HepG2 (cell line): Measurements from ENCODE around the gene CAMTA1.

Source experiments
- CTCF ChIP-seq: sonication (generic); formaldehyde crosslinking; IDR thresholded peaks from 2 replicates; pipeline ENCODE4 v1.5.0; 2020; ENCODE audit warnings: mild to moderate bottlenecking, missing genetic modification reagents, moderate library complexity
- EP300 ChIP-seq, 3 experiments: sonication (generic) in 1 of 3; formaldehyde crosslinking in 1 of 3; IDR thresholded peaks; 2 replicates each; pipeline versions ENCODE4 v1.5.1 to v1.6.1; 2011 to 2020; ENCODE audit warnings: low read depth in 2 of 3, low read length in 2 of 3, borderline replicate concordance in 1 of 3, improper control_type of control experiment in 1 of 3, mild to moderate bottlenecking in 1 of 3, missing genetic modification reagents in 1 of 3, moderate library complexity in 1 of 3
- IKZF1 ChIP-seq: fragments of 450-650 bp; IDR thresholded peaks from 2 replicates; pipeline ENCODE4 v1.7.1; 2016
- MAX ChIP-seq: IDR thresholded peaks from 2 replicates; pipeline ENCODE4 v1.6.1; 2012; ENCODE audit warnings: inconsistent platforms
- NR2C2 ChIP-seq: sonication (generic); formaldehyde crosslinking; IDR thresholded peaks from 2 replicates; pipeline ENCODE4 v1.4.0; 2020; ENCODE audit warnings: missing genetic modification reagents, mild to moderate bottlenecking, moderate library complexity, borderline replicate concordance
- POLR2A ChIP-seq, 2 experiments: IDR thresholded peaks; 2 replicates each; pipeline ENCODE4 v1.6.1; 2011; ENCODE audit warnings: low read depth in 2 of 2, low read length in 2 of 2, mild to moderate bottlenecking in 1 of 2, moderate library complexity in 1 of 2; ENCODE audit not compliant: insufficient read depth in 1 of 2
- POLR2AphosphoS5 ChIP-seq: IDR thresholded peaks from 2 replicates; pipeline ENCODE4 v1.6.1; 2012; ENCODE audit warnings: low read depth, low read length
- SRF ChIP-seq: IDR thresholded peaks from 2 replicates; pipeline ENCODE4 v1.6.1; 2011; ENCODE audit warnings: mild to moderate bottlenecking, low read depth, low read length, moderate library complexity
- TBP ChIP-seq: sonication (generic); formaldehyde crosslinking; IDR thresholded peaks from 2 replicates; pipeline ENCODE4 v1.5.0; 2020; ENCODE audit warnings: missing genetic modification reagents
- TCF12 ChIP-seq, 2 experiments: fragments of 450-650 bp in 1 of 2; sonication (generic) in 1 of 2; formaldehyde crosslinking in 1 of 2; IDR thresholded peaks; 2 replicates each; pipeline versions ENCODE4 v1.6.1 to v1.8.0; 2017 to 2022; ENCODE audit warnings: antibody characterized with exemption in 1 of 2, mild to moderate bottlenecking in 1 of 2, missing genetic modification reagents in 1 of 2, moderate library complexity in 1 of 2
- TF ChIP-seq, protein P1 (sequence below): sonication (generic); formaldehyde crosslinking; IDR thresholded peaks from 2 replicates; pipeline ENCODE4 v1.9.0; 2021; ENCODE audit warnings: missing genetic modification reagents, borderline replicate concordance
- TF ChIP-seq, protein P2 (sequence below), 2 experiments: sonication (generic) in 1 of 2; formaldehyde crosslinking in 1 of 2; IDR thresholded peaks; 2 replicates each; pipeline versions ENCODE4 v1.5.1 to v1.6.1; 2011 to 2020; ENCODE audit warnings: borderline replicate concordance in 1 of 2, low read depth in 1 of 2, low read length in 1 of 2, mild to moderate bottlenecking in 1 of 2, missing genetic modification reagents in 1 of 2, moderate library complexity in 1 of 2

- TF ChIP-seq, protein P1, sequence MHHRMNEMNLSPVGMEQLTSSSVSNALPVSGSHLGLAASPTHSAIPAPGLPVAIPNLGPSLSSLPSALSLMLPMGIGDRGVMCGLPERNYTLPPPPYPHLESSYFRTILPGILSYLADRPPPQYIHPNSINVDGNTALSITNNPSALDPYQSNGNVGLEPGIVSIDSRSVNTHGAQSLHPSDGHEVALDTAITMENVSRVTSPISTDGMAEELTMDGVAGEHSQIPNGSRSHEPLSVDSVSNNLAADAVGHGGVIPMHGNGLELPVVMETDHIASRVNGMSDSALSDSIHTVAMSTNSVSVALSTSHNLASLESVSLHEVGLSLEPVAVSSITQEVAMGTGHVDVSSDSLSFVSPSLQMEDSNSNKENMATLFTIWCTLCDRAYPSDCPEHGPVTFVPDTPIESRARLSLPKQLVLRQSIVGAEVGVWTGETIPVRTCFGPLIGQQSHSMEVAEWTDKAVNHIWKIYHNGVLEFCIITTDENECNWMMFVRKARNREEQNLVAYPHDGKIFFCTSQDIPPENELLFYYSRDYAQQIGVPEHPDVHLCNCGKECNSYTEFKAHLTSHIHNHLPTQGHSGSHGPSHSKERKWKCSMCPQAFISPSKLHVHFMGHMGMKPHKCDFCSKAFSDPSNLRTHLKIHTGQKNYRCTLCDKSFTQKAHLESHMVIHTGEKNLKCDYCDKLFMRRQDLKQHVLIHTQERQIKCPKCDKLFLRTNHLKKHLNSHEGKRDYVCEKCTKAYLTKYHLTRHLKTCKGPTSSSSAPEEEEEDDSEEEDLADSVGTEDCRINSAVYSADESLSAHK (CRISPR knock-in tag): no peak
- TF ChIP-seq POLR2AphosphoS5: no peak
- TF ChIP-seq SRF: no peak
- no peak for TF ChIP-seq IKZF1
- TF ChIP-seq TCF12 (IDR thresholded peaks at IDR 0.05): no peak
- no peak for TF ChIP-seq TCF12 (CRISPR knock-in tag; IDR thresholded peaks at IDR 0.05)
- no peak for TF ChIP-seq EP300 (IDR thresholded peaks at IDR 0.05; ENCODE audit: low read depth in 2 of 2, low read length in 2 of 2)
- no peak for TF ChIP-seq EP300 (CRISPR knock-in tag; IDR thresholded peaks at IDR 0.05; ENCODE audit: borderline replicate concordance)
- TF ChIP-seq, protein P2, sequence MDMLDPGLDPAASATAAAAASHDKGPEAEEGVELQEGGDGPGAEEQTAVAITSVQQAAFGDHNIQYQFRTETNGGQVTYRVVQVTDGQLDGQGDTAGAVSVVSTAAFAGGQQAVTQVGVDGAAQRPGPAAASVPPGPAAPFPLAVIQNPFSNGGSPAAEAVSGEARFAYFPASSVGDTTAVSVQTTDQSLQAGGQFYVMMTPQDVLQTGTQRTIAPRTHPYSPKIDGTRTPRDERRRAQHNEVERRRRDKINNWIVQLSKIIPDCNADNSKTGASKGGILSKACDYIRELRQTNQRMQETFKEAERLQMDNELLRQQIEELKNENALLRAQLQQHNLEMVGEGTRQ (IDR thresholded peaks at IDR 0.05; ENCODE audit: low read depth, low read length): no peak
- TF ChIP-seq, protein P2 (CRISPR knock-in tag; IDR thresholded peaks at IDR 0.05; ENCODE audit: borderline replicate concordance): no peak
- TF ChIP-seq CTCF: no peak
- TF ChIP-seq POLR2A (IDR thresholded peaks at IDR 0.05; ENCODE audit: insufficient read depth in 1 of 2, low read depth in 2 of 2, low read length in 2 of 2): no peak
- TF ChIP-seq MAX: no peak
- TF ChIP-seq TBP (CRISPR knock-in tag): no peak
- no peak for TF ChIP-seq NR2C2 (CRISPR knock-in tag)
Measured at GRCh38 chr1:7692005-7692404, 906.8 kb downstream of the CAMTA1 start.
